CD4-positive, CD25-positive, alpha-beta regulatory T cell (primary cell): Measurements from ENCODE around the gene KCNIP4. TPM values are rescaled to one million over a fixed set of nuclear protein-coding genes. Genes with fewer than 3 reads are reported as not detected.

Experiments used
- ATAC-seq, 2 donors: fragments of 150-1000 bp; cut with Tn5 transposase; one replicate each; pipeline ENCODE4 v1.10.0; 2021; ENCODE audit warnings: low read depth in 2 of 2, moderate number of reproducible peaks in 2 of 2, moderate library complexity in 1 of 2
- DNase-seq, 3 donors: peaks; one replicate each; pipeline versions ENCODE4 v3.0.0 to v3.0.0-alpha.2; 2012 to 2022; ENCODE audit warnings: mixed read lengths in 1 of 3
- H3K27ac ChIP-seq: one replicate; pipeline ENCODE4 v1.7.0; 2013; ENCODE audit warnings: mild to moderate bottlenecking, low read length; ENCODE audit not compliant: insufficient read depth, poor library complexity, severe bottlenecking
- H3K27me3 ChIP-seq: one replicate; pipeline ENCODE4 v1.7.0; 2013; ENCODE audit warnings: low read length; ENCODE audit not compliant: control insufficient read depth, insufficient read depth
- H3K36me3 ChIP-seq: one replicate; pipeline ENCODE4 v1.7.0; 2013; ENCODE audit warnings: mild to moderate bottlenecking, low read length, moderate library complexity; ENCODE audit not compliant: control insufficient read depth, insufficient read depth
- H3K4me1 ChIP-seq: 2 replicates; pipeline ENCODE4 v1.7.0; 2013; ENCODE audit warnings: mild to moderate bottlenecking, low read length; ENCODE audit not compliant: insufficient read depth, control insufficient read depth, poor library complexity, severe bottlenecking
- H3K4me3 ChIP-seq: one replicate; pipeline ENCODE4 v1.7.0; 2013; ENCODE audit warnings: low read depth, mild to moderate bottlenecking, low read length, moderate library complexity
- H3K9me3 ChIP-seq, 2 experiments: 1 replicate in 1 of 2; 2 replicates in 1 of 2; pipeline ENCODE4 v1.7.0; 2013; ENCODE audit warnings: low read length in 2 of 2, mild to moderate bottlenecking in 1 of 2, moderate library complexity in 1 of 2; ENCODE audit not compliant: control insufficient read depth in 2 of 2
- H3K27ac Mint-ChIP-seq, 3 donors: one replicate each; pipeline ENCODE4 v1.8.0; 2020 to 2022; ENCODE audit warnings: mild to moderate bottlenecking in 3 of 3, mixed read lengths in 3 of 3, moderate library complexity in 2 of 3
- H3K27me3 Mint-ChIP-seq: one replicate; pipeline ENCODE4 v1.8.0; 2022; ENCODE audit warnings: mild to moderate bottlenecking, mixed read lengths
- H3K36me3 Mint-ChIP-seq: one replicate; pipeline ENCODE4 v1.8.0; 2020; ENCODE audit warnings: mixed read lengths
- H3K4me1 Mint-ChIP-seq, 4 donors: one replicate each; pipeline ENCODE4 v1.8.0; 2020 to 2022; ENCODE audit warnings: mixed read lengths in 4 of 4, mild to moderate bottlenecking in 1 of 4
- H3K4me3 Mint-ChIP-seq, 4 donors: one replicate each; pipeline ENCODE4 v1.8.0; 2020 to 2022; ENCODE audit warnings: mild to moderate bottlenecking in 4 of 4, mixed read lengths in 4 of 4, moderate library complexity in 3 of 4
- H3K9me3 Mint-ChIP-seq, 7 donors: one replicate each; pipeline ENCODE4 v1.8.0; 2020 to 2022; ENCODE audit warnings: mixed read lengths in 7 of 7, mild to moderate bottlenecking in 3 of 7, moderate library complexity in 2 of 7
- polyA plus RNA-seq, 4 donors: library from polyadenylated mRNA; unstranded; fragments of 300-500 nt; fragmentation: Illumina TruSeq; gene quantifications; one replicate each; pipeline ENCODE4 v1.2.3, GENCODE V29; 2021
- total RNA-seq: library from RNA; stranded (reverse); gene quantifications from one replicate; pipeline ENCODE4 v1.2.3, GENCODE V29; 2022

Gene KCNIP4
- total and polyA plus RNA-seq, 5 donors from 2014 or later: 0.09 to 0.24 TPM; not detected in 3

GRCh38 chr4:20954541-20954940 is 994.0 kb downstream of the KCNIP4 start:
- H3K4me3 Mint-ChIP-seq: no peak overlapping the region
- DNase-seq (no peak), ATAC-seq (no peak)
- H3K36me3 Mint-ChIP-seq: no peaks in the 10 kb centered on the region
- no peaks in the 10 kb centered on the region for H3K4me1 ChIP-seq
- H3K4me3 ChIP-seq: no peak overlapping the region
- H3K9me3 Mint-ChIP-seq: peaks cover 0 to 14% (median 5%) of the 10 kb centered on the region in 7 donors
- peaks cover 0 to 4% (median 0%) of the 10 kb centered on the region in 4 donors for H3K4me1 Mint-ChIP-seq
- H3K9me3 ChIP-seq: no peaks in the 10 kb centered on the region
- no peaks in the 10 kb centered on the region for H3K36me3 ChIP-seq
- no peaks in the 10 kb centered on the region for H3K27me3 ChIP-seq
- no peaks in the 10 kb centered on the region for H3K27me3 Mint-ChIP-seq
- H3K27ac Mint-ChIP-seq: no peak overlapping the region
- no peak overlapping the region for H3K27ac ChIP-seq

DNA sequence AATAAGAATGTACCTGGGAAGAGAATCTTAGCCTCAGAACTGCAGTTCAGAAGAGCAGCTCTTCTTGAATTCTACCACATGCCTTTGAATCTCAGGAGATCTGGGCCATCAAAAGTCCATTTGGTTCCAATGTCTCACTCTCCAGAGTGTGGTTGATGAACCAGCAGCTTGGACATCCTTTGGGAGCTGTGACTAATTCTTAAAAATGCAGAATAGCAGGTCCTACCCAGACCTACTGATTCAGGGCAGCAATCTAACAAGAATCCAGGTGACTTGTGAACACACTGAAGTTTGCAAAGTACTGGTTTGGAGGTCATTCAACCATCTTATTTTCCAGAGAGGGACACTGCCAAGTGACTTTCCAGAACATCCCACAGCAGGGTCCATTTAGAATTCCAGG is 1003.6 kb downstream of the KCNIP4 start:
- H3K4me3 ChIP-seq: no peak overlapping the region
- DNase-seq (no peak), ATAC-seq (no peak)
- H3K27ac ChIP-seq: no peak overlapping the region
- no peaks in the 10 kb centered on the region for H3K27me3 Mint-ChIP-seq
- H3K9me3 Mint-ChIP-seq: peaks cover 0 to 9% (median 3%) of the 10 kb centered on the region in 7 donors
- H3K4me1 Mint-ChIP-seq: no peaks in the 10 kb centered on the region
- no peaks in the 10 kb centered on the region for H3K27me3 ChIP-seq
- H3K4me1 ChIP-seq: no peaks in the 10 kb centered on the region
- H3K9me3 ChIP-seq: no peaks in the 10 kb centered on the region
- H3K4me3 Mint-ChIP-seq: no peak overlapping the region
- H3K36me3 Mint-ChIP-seq: no peaks in the 10 kb centered on the region
- H3K27ac Mint-ChIP-seq: no peak overlapping the region
- H3K36me3 ChIP-seq: no peaks in the 10 kb centered on the region

DNA sequence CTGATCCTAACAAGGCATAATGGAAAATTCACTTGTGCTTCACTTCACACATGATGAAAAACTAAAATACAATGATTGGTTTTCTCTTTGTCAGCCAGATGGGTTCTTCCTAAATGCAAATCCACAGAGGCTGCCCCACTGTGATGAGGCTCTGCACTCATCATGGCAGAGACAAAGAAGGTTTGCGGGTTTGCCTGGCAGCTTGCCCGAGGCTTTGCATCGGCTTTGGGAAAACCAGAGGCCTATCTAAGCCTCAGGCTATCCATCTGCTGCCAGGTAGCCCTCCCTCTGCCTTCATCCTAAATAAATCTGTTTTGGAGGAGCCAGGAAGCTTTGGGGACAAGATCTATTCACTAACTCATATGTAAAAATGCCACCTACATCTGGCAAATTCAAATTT is 1004.1 kb downstream of the KCNIP4 start:
- H3K4me1 Mint-ChIP-seq: no peaks in the 10 kb centered on the region
- ATAC-seq (no peak), DNase-seq (no peak)
- no peaks in the 10 kb centered on the region for H3K36me3 Mint-ChIP-seq
- Histone ChIP-seq H3K9me3 (no peaks in the 10 kb centered on the region), H3K27ac (no peak overlapping the region), H3K36me3 (no peaks in the 10 kb centered on the region), H3K4me1 (no peaks in the 10 kb centered on the region), H3K4me3 (no peak overlapping the region), H3K27me3 (no peaks in the 10 kb centered on the region)
- H3K4me3 Mint-ChIP-seq: no peak overlapping the region
- no peaks in the 10 kb centered on the region for H3K27me3 Mint-ChIP-seq
- H3K9me3 Mint-ChIP-seq: peaks cover 0 to 10% (median 3%) of the 10 kb centered on the region in 7 donors
- no peak overlapping the region for H3K27ac Mint-ChIP-seq

GRCh38 chr4:20938204-20938603 is 1010.4 kb downstream of the KCNIP4 start:
- Histone ChIP-seq H3K4me3 (no peak overlapping the region), H3K27ac (no peak overlapping the region), H3K9me3 (no peaks in the 10 kb centered on the region), H3K27me3 (no peaks in the 10 kb centered on the region), H3K4me1 (no peaks in the 10 kb centered on the region), H3K36me3 (no peaks in the 10 kb centered on the region)
- Mint-ChIP-seq H3K36me3 (no peaks in the 10 kb centered on the region), H3K27ac (no peak overlapping the region), H3K4me3 (no peak overlapping the region), H3K9me3 (peaks cover 0 to 19% (median 4%) of the 10 kb centered on the region in 7 donors), H3K27me3 (no peaks in the 10 kb centered on the region), H3K4me1 (no peaks in the 10 kb centered on the region)
- DNase-seq: no peak
- no peak for ATAC-seq

DNA sequence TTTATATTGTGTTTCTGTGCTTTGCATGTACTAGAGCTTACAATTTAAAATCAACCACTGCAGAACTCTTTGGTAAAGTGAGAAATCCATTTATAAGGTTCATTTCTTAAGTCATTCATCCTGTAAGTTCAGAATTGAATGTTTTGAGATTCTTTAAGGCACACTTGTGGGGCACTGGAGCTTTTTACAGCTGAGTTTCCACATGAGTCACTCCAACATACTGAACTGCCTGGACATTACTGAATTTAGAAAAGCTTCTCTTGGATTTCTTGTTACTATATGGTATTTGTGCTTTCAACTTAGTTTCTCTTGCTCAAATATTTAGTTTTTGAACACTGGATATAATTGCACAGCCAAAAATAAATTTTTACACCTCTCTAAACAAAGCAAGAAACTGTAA is 1022.0 kb downstream of the KCNIP4 start:
- ATAC-seq: no peak

GRCh38 chr4:20925176-20925575 is 1023.4 kb downstream of the KCNIP4 start:
- Mint-ChIP-seq H3K27me3 (no peaks in the 10 kb centered on the region), H3K9me3 (peaks cover 3 to 17% (median 6%) of the 10 kb centered on the region in 7 donors), H3K4me1 (no peaks in the 10 kb centered on the region), H3K27ac (no peak overlapping the region), H3K36me3 (no peaks in the 10 kb centered on the region), H3K4me3 (no peak overlapping the region)
- no peak overlapping the region for H3K27ac ChIP-seq
- no peaks in the 10 kb centered on the region for H3K4me1 ChIP-seq
- H3K27me3 ChIP-seq: no peaks in the 10 kb centered on the region
- no peak overlapping the region for H3K4me3 ChIP-seq
- H3K9me3 ChIP-seq: peaks cover 0 to 2% of the 10 kb centered on the region in 2 experiments
- no peaks in the 10 kb centered on the region for H3K36me3 ChIP-seq
- no peak for ATAC-seq
- no peak for DNase-seq

More for the DNA sequence above, 1022.0 kb downstream of the KCNIP4 start:
- H3K27me3 ChIP-seq: no peaks in the 10 kb centered on the region
- H3K27ac ChIP-seq: no peak overlapping the region
- Mint-ChIP-seq H3K4me3 (no peak overlapping the region), H3K36me3 (no peaks in the 10 kb centered on the region), H3K4me1 (no peaks in the 10 kb centered on the region), H3K9me3 (peaks cover 2 to 19% (median 5%) of the 10 kb centered on the region in 7 donors), H3K27ac (no peak overlapping the region), H3K27me3 (no peaks in the 10 kb centered on the region)
- DNase-seq: no peak
- no peaks in the 10 kb centered on the region for H3K9me3 ChIP-seq
- H3K36me3 ChIP-seq: no peaks in the 10 kb centered on the region
- no peaks in the 10 kb centered on the region for H3K4me1 ChIP-seq
- H3K4me3 ChIP-seq: no peak overlapping the region

GRCh38 chr4:20922962-20923361 is 1025.6 kb downstream of the KCNIP4 start:
- ATAC-seq (no peak), DNase-seq (no peak)
- no peaks in the 10 kb centered on the region for H3K36me3 Mint-ChIP-seq
- no peaks in the 10 kb centered on the region for H3K36me3 ChIP-seq
- no peaks in the 10 kb centered on the region for H3K27me3 ChIP-seq
- H3K27ac ChIP-seq: no peak overlapping the region
- peaks cover 0 to 5% of the 10 kb centered on the region in 2 experiments for H3K9me3 ChIP-seq
- H3K4me3 ChIP-seq: no peak overlapping the region
- H3K27ac Mint-ChIP-seq: no peak overlapping the region
- no peaks in the 10 kb centered on the region for H3K27me3 Mint-ChIP-seq
- no peaks in the 10 kb centered on the region for H3K4me1 ChIP-seq
- H3K9me3 Mint-ChIP-seq: peaks cover 2 to 17% (median 6%) of the 10 kb centered on the region in 7 donors
- no peaks in the 10 kb centered on the region for H3K4me1 Mint-ChIP-seq
- no peak overlapping the region for H3K4me3 Mint-ChIP-seq

GRCh38 chr4:20916106-20916505 is 1032.5 kb downstream of the KCNIP4 start:
- no peaks in the 10 kb centered on the region for H3K36me3 Mint-ChIP-seq
- Histone ChIP-seq H3K4me1 (no peaks in the 10 kb centered on the region), H3K36me3 (no peaks in the 10 kb centered on the region), H3K27ac (no peak overlapping the region), H3K4me3 (no peak overlapping the region), H3K27me3 (no peaks in the 10 kb centered on the region), H3K9me3 (peaks cover 0 to 6% of the 10 kb centered on the region in 2 experiments)
- H3K27me3 Mint-ChIP-seq: no peaks in the 10 kb centered on the region
- H3K27ac Mint-ChIP-seq: peak overlapping the region in 2 of 3 donors; percentile 45 to 84
- peak in 1 of 2 donors; percentile 55 for ATAC-seq
- H3K9me3 Mint-ChIP-seq: peaks cover 0 to 12% (median 5%) of the 10 kb centered on the region in 7 donors
- peaks cover 0 to 7% (median 2%) of the 10 kb centered on the region in 4 donors for H3K4me1 Mint-ChIP-seq
- peak overlapping the region in 2 of 4 donors; percentile 10 to 52 for H3K4me3 Mint-ChIP-seq
- DNase-seq: peak in 2 of 3 donors; percentile 20 to 56
